ENCODE results near the gene CCNY. TPM values are rescaled to one million over a fixed set of nuclear protein-coding genes. Genes with fewer than 3 reads are reported as not detected.

Gene CCNY
- total RNA-seq, 4 donors from 2014 or later = 23.3 to 72.3 (median 26.7) TPM

- H3K4me3 ChIP-seq (ENCODE audit: low read depth, poor library complexity, severe bottlenecking) = no peak overlapping the region
- intact Hi-C loops (cut with DNase I; ENCODE audit: low total_unique reads) = no loop called here
- WGBS, 2 donors = 46 to 48% methylated on average over 5 of the region's 5 CpGs
- TF ChIP-seq POLR2A (IDR thresholded peaks at IDR 0.05) (no peak), CTCF (IDR thresholded peaks at IDR 0.05) (no peak)
- DNase-seq (ENCODE audit: low spot score in 2 of 2) = no peak
These were observed 278.0 kb downstream of the CCNY start for GRCh38 chr10:35614312-35614711.

Other genes starting within 250 kb of the CCNY start
- 10 to 100 TPM; 15.0 to 18.7 (median 17.5) TPM for gene CUL2, start 246.2 kb upstream of the CCNY start, total RNA-seq
- gene CREM, start 209.7 kb upstream of the CCNY start, total RNA-seq = 10 to 100 TPM in 2 of 4 donors, 1 to 10 TPM in 2; 8.3 to 15.7 (median 10.9) TPM

All from lower leg skin (tissue), 4 donors.